HEK293 (cell line): ENCODE measurements around the gene ATP1A3.
A peak's percentile ranks its signal among the peaks of the same experiment; 100 is the strongest.

Experiments
- CTCF ChIA-PET: fragments of 350-600 bp; formaldehyde crosslinking; extraction: SDS; loops from one replicate; lab custom pipeline; 2021; ENCODE audit warnings: antibody characterized with exemption; lab: Yijun Ruan, JAX
- POLR2A ChIA-PET: fragments of 300-600 bp; formaldehyde crosslinking; extraction: SDS; loops from one replicate; lab custom pipeline; 2020; ENCODE audit warnings: antibody characterized with exemption, inconsistent platforms; lab: Yijun Ruan, JAX
- H3K27ac ChIP-seq: fragments of 200-500 bp; sonication (Bioruptor generic); 2 replicates; pipeline ENCODE4 v1.5.1; 2014; ENCODE audit warnings: low read depth, low read length, control low read depth, inconsistent platforms; ENCODE audit errors: extremely low read depth
- H3K36me3 ChIP-seq, 2 experiments: fragments of 200-500 bp in 1 of 2; sonication (Bioruptor generic) in 1 of 2; 1 replicate in 1 of 2; 2 replicates in 1 of 2; pipeline ENCODE4 v1.5.1; 2014 to 2017; ENCODE audit warnings: inconsistent platforms in 2 of 2, low read length in 2 of 2; ENCODE audit not compliant: control insufficient read depth in 2 of 2, insufficient read depth in 1 of 2
- H3K4me1 ChIP-seq: fragments of 200-500 bp; sonication (Bioruptor generic); 2 replicates; pipeline ENCODE4 v1.5.1; 2014; ENCODE audit warnings: mild to moderate bottlenecking, low read length, inconsistent platforms; ENCODE audit not compliant: control insufficient read depth, insufficient read depth
- H3K4me3 ChIP-seq: 2 replicates; pipeline ENCODE4 v1.5.1; 2011; ENCODE audit warnings: low read depth, mild to moderate bottlenecking, control low read depth, low read length, moderate library complexity
- H3K9me3 ChIP-seq: fragments of 200-500 bp; sonication (Bioruptor generic); 2 replicates; pipeline ENCODE4 v1.5.1; 2014; ENCODE audit warnings: low read depth, low read length, inconsistent platforms; ENCODE audit not compliant: control insufficient read depth, insufficient read depth
- GLI2 ChIP-seq: fragments of 450-650 bp; formaldehyde crosslinking; IDR thresholded peaks from 2 replicates; pipeline ENCODE4; 2017; ENCODE audit warnings: missing biosample characterization, missing genetic modification characterization, low read depth, borderline replicate concordance
- KLF7 ChIP-seq: fragments of 450-650 bp; formaldehyde crosslinking; IDR thresholded peaks from 2 replicates; pipeline ENCODE4 v1.5.1; 2016; ENCODE audit warnings: missing biosample characterization, missing genetic modification characterization, borderline replicate concordance
- PRDM6 ChIP-seq: fragments of 450-650 bp; formaldehyde crosslinking; IDR thresholded peaks from 2 replicates; pipeline ENCODE4 v1.5.1; 2017; ENCODE audit warnings: missing biosample characterization, missing genetic modification characterization
- RBAK ChIP-seq: fragments of 450-650 bp; formaldehyde crosslinking; IDR thresholded peaks from 2 replicates; pipeline ENCODE4 v1.5.1; 2016; ENCODE audit warnings: missing biosample characterization, missing genetic modification characterization
- ZBTB11 ChIP-seq: fragments of 450-650 bp; formaldehyde crosslinking; conservative IDR thresholded peaks from 2 replicates; pipeline ENCODE4 v1.5.1; 2016; ENCODE audit warnings: low read depth, missing biosample characterization, missing genetic modification characterization
- ZEB2 ChIP-seq: fragments of 450-650 bp; formaldehyde crosslinking; IDR thresholded peaks from 2 replicates; pipeline ENCODE4 v1.5.1; 2016; ENCODE audit warnings: missing biosample characterization, missing genetic modification characterization
- ZNF146 ChIP-seq: fragments of 450-650 bp; formaldehyde crosslinking; IDR thresholded peaks from 2 replicates; pipeline ENCODE4 v1.5.1; 2016; ENCODE audit warnings: missing biosample characterization, missing genetic modification characterization
- ZNF157 ChIP-seq: fragments of 450-650 bp; formaldehyde crosslinking; IDR thresholded peaks from 2 replicates; pipeline ENCODE4 v1.5.1; 2016; ENCODE audit warnings: missing biosample characterization, missing genetic modification characterization
- ZNF175 ChIP-seq: fragments of 450-650 bp; formaldehyde crosslinking; IDR thresholded peaks from 2 replicates; pipeline ENCODE4 v1.5.1; 2016; ENCODE audit warnings: missing biosample characterization, missing genetic modification characterization
- ZNF239 ChIP-seq: fragments of 450-650 bp; formaldehyde crosslinking; IDR thresholded peaks from 2 replicates; pipeline ENCODE4 v1.5.1; 2016; ENCODE audit warnings: missing biosample characterization, missing genetic modification characterization
- ZNF24 ChIP-seq: fragments of 450-650 bp; formaldehyde crosslinking; IDR thresholded peaks from 2 replicates; pipeline ENCODE4 v1.5.1; 2016; ENCODE audit warnings: missing biosample characterization, missing genetic modification characterization
- ZNF292 ChIP-seq: fragments of 450-650 bp; formaldehyde crosslinking; IDR thresholded peaks from 2 replicates; pipeline ENCODE4 v1.5.1; 2016; ENCODE audit warnings: low read depth, missing biosample characterization, missing genetic modification characterization, borderline replicate concordance
- ZNF350 ChIP-seq: fragments of 450-650 bp; formaldehyde crosslinking; IDR thresholded peaks from 2 replicates; pipeline ENCODE4 v1.5.0; 2017; ENCODE audit warnings: missing biosample characterization, mild to moderate bottlenecking, missing genetic modification characterization
- ZNF366 ChIP-seq: fragments of 450-650 bp; formaldehyde crosslinking; conservative IDR thresholded peaks from 2 replicates; pipeline ENCODE4 v1.5.1; 2016; ENCODE audit warnings: missing biosample characterization, missing genetic modification characterization
- ZNF426 ChIP-seq: fragments of 450-650 bp; formaldehyde crosslinking; IDR thresholded peaks from 2 replicates; pipeline ENCODE4 v1.5.1; 2017; ENCODE audit warnings: missing biosample characterization, missing genetic modification characterization, mild to moderate bottlenecking, inconsistent platforms, moderate library complexity
- ZNF560 ChIP-seq: fragments of 450-650 bp; formaldehyde crosslinking; IDR thresholded peaks from 2 replicates; pipeline ENCODE4 v1.5.1; 2017; ENCODE audit warnings: missing biosample characterization, missing genetic modification characterization, borderline replicate concordance
- ZSCAN30 ChIP-seq: fragments of 450-650 bp; IDR thresholded peaks from 2 replicates; pipeline ENCODE4 v1.5.1; 2018; ENCODE audit warnings: missing biosample characterization, mild to moderate bottlenecking, missing genetic modification characterization, moderate library complexity
- TF ChIP-seq, protein P1 (sequence below): fragments of 450-650 bp; formaldehyde crosslinking; IDR thresholded peaks from 2 replicates; pipeline ENCODE4 v1.5.1; 2017; ENCODE audit warnings: missing biosample characterization, mild to moderate bottlenecking, missing genetic modification characterization, moderate library complexity
- TF ChIP-seq, protein P2 (sequence below): fragments of 450-650 bp; formaldehyde crosslinking; IDR thresholded peaks from 2 replicates; pipeline ENCODE4 v1.5.1; 2016; ENCODE audit warnings: missing biosample characterization, missing genetic modification characterization

Gene ATP1A3

DNA sequence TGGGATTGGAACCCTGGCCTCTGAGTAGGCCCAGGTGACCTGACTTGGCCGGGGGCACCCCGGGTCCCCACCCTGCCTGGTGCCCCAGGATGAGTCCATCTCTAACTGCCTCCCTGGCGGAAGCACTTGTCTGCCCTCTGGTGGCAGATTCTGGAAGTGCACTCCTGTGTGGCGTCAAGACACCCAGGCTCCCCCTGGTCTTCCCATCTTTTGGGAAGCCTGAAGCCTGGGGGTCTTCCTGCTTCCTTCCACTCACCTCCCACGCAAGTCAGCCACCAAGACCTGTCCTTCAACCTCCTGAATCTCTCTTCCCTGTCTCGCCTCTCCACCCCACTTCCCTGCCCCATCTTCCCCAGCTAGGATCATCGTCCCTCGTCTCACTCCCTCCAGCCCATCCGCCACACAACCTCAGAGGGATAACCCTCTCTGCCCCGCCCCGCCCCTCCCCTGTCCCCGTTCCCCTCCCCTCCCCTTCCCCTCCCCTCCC is 42.3 kb downstream of the ATP1A3 start (continued):
- TF ChIP-seq ZNF366 (no peak; the same call in none of the 2 replicates), ZNF292 (tag by site-specific recombination) (no peak), ZSCAN30 (tag by site-specific recombination) (0 out of 2 replicates have a peak, but pooled peaks have one; percentile 66)
- TF ChIP-seq, all 188 proteins: peak for 33

DNA sequence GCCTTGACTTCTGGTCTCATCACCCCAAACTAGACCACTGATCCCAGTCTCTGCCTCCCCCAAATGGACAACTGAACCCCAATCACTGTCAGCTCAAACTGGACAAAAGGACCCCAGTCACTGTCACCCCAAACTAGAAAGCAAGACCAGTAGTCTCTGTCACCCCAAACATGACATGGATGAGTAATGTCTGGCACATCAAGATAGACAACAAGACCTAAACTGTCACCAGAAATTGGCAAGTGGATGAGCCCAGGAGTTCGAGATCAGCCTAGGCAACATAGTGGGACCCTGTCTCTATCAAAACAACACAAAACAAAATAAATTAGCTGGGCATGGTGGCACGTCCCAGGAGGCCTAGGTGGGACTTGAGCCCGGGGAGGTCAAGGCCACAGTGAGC is 46.9 kb downstream of the ATP1A3 start:
- POLR2A ChIA-PET = interaction anchor here (2.6 kb wide), 1 partner anchor 74 kb away, joined by 10 read pairs; no protein-coding TSS in a partner anchor

More for the DNA sequence above, 46.9 kb downstream of the ATP1A3 start:
- CTCF ChIA-PET = interaction anchor here (1.1 to 3.7 kb wide), 4 partner anchors 12 to 305 kb away, joined by 4 to 17 read pairs (median 4); no protein-coding TSS in a partner anchor
- no peak for TF ChIP-seq ZNF350 (tag by site-specific recombination)
- TF ChIP-seq, protein P1, sequence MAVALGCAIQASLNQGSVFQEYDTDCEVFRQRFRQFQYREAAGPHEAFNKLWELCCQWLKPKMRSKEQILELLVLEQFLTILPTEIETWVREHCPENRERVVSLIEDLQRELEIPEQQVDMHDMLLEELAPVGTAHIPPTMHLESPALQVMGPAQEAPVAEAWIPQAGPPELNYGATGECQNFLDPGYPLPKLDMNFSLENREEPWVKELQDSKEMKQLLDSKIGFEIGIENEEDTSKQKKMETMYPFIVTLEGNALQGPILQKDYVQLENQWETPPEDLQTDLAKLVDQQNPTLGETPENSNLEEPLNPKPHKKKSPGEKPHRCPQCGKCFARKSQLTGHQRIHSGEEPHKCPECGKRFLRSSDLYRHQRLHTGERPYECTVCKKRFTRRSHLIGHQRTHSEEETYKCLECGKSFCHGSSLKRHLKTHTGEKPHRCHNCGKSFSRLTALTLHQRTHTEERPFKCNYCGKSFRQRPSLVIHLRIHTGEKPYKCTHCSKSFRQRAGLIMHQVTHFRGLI (tag by site-specific recombination) = no peak
- no peak for TF ChIP-seq ZNF157 (tag by site-specific recombination)
- TF ChIP-seq ZNF426 = no peak
- no peak for TF ChIP-seq PRDM6 (tag by site-specific recombination)
- no peak for TF ChIP-seq ZEB2 (tag by site-specific recombination)
- TF ChIP-seq ZNF560 (tag by site-specific recombination) = no peak
- TF ChIP-seq, protein P2, sequence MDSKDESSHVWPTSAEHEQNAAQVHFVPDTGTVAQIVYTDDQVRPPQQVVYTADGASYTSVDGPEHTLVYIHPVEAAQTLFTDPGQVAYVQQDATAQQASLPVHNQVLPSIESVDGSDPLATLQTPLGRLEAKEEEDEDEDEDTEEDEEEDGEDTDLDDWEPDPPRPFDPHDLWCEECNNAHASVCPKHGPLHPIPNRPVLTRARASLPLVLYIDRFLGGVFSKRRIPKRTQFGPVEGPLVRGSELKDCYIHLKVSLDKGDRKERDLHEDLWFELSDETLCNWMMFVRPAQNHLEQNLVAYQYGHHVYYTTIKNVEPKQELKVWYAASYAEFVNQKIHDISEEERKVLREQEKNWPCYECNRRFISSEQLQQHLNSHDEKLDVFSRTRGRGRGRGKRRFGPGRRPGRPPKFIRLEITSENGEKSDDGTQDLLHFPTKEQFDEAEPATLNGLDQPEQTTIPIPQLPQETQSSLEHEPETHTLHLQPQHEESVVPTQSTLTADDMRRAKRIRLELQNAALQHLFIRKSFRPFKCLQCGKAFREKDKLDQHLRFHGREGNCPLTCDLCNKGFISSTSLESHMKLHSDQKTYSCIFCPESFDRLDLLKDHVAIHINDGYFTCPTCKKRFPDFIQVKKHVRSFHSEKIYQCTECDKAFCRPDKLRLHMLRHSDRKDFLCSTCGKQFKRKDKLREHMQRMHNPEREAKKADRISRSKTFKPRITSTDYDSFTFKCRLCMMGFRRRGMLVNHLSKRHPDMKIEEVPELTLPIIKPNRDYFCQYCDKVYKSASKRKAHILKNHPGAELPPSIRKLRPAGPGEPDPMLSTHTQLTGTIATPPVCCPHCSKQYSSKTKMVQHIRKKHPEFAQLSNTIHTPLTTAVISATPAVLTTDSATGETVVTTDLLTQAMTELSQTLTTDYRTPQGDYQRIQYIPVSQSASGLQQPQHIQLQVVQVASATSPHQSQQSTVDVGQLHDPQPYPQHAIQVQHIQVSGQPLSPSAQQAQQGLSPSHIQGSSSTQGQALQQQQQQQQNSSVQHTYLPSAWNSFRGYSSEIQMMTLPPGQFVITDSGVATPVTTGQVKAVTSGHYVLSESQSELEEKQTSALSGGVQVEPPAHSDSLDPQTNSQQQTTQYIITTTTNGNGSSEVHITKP (tag by site-specific recombination) = no peak
- no peak for TF ChIP-seq KLF7
- no peak for TF ChIP-seq ZNF292 (tag by site-specific recombination)
- no peak for TF ChIP-seq RBAK (tag by site-specific recombination)
- no peak for TF ChIP-seq ZNF175 (tag by site-specific recombination)
- TF ChIP-seq ZNF24 (tag by site-specific recombination) = no peak
- no peak for TF ChIP-seq ZBTB11
- TF ChIP-seq ZNF146 (tag by site-specific recombination) = no peak
- TF ChIP-seq ZNF239 (tag by site-specific recombination) = no peak
- no peak for TF ChIP-seq GLI2 (tag by site-specific recombination)
- no peaks in the 10 kb centered on the region for H3K9me3 ChIP-seq
- no peaks in the 10 kb centered on the region for H3K4me1 ChIP-seq
- no peaks in the 10 kb centered on the region; a peak in 1 of 3 replicates for H3K36me3 ChIP-seq
- H3K27ac ChIP-seq = no peak overlapping the region
- H3K4me3 ChIP-seq = no peak overlapping the region
